GM18861 (cell line): ENCODE results near the gene ZSCAN20.

Experiments used
- ATAC-seq: cut with Tn5 transposase; IDR thresholded peaks from one replicate; pipeline ENCODE4 v1.9.1; 2021; ENCODE audit not compliant: unreplicated experiment

The ZSCAN20 gene

DNA sequence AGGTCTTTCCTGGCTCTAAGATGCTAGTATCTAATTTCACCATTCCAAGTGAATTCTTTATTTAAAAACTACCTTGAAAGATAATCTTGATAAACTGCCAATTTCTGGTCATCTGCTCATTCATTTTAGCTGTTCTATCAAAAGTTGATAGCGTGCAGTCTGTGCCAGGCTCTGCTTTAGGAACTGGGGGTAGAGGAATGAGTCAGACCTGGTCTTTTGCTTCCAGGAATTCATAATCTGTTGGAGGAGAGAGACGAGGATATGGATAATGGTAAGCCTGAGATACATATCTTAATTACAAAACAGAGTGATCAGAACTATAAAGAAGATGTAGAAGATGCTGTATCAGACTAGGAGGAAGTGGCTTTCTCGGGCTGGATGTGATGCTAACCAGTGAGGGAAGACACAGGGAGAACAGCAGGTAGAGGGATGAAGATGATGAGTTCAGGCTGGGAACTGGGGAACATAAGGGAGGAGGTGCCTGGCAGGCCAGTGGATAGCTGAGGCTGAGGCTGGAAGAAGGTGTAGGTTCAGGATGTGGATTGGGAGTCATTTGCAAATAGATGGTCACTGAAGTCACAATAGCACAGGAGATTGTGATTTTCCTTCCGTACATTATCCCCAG, 29.3 kb upstream of the ZSCAN20 start:
- no peak for ATAC-seq

- ATAC-seq: no peak
Measured at GRCh38 chr1:33443705-33444180, 28.7 kb upstream of the ZSCAN20 start.

GRCh38 chr1:33445108-33445507, 27.3 kb upstream of the ZSCAN20 start:
- no peak for ATAC-seq

DNA sequence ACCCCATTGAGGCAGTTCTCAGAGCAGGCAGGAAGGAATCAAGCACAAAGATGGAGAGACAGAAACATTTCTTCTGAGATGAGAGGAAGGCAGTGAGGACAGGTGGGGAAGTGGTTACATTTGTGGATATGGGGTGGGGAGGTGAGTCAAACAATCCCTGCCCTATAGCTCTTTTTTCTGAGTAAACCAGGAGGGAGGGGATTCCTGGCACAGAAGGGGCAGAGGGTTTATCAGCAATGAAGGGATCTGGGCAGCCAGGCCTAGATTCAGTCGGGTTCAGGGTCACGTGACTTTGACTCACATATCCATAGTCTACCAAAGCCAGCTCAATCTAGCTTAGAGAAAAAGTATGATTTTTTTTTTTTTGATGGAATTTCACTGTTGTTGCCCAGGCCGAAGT, 25.9 kb upstream of the ZSCAN20 start:
- no peak for ATAC-seq

DNA sequence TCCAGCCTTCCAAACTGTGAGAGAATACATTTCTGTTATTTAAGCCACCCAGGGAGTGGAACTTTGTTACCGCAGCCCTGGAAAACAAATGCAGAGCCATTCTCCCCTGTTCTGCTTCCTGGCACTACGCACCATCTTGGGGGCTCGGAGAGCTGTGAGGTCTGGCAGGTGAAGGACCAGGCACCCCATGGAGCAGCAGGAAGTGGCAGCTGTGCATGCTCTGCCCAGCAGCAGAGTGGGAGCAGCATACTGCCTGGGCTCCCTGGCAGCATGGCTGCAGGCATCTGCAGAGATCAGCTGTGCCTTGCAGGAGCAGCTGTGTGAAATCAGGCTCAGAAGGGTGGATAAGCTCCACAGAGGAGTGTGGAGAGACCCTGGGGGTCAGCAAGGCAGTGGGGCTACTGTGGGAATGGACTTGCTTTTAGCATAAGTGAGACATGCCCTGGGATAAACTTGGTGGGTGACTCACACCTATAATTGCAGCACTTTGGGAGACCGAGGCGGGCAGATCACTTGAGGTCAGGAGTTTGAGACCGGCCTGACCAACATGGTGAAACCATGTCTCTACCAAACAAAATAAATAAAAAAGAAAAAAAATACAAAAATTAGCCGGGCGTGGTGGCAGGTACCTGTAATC, 17.7 kb upstream of the ZSCAN20 start:
- ATAC-seq: no peak

DNA sequence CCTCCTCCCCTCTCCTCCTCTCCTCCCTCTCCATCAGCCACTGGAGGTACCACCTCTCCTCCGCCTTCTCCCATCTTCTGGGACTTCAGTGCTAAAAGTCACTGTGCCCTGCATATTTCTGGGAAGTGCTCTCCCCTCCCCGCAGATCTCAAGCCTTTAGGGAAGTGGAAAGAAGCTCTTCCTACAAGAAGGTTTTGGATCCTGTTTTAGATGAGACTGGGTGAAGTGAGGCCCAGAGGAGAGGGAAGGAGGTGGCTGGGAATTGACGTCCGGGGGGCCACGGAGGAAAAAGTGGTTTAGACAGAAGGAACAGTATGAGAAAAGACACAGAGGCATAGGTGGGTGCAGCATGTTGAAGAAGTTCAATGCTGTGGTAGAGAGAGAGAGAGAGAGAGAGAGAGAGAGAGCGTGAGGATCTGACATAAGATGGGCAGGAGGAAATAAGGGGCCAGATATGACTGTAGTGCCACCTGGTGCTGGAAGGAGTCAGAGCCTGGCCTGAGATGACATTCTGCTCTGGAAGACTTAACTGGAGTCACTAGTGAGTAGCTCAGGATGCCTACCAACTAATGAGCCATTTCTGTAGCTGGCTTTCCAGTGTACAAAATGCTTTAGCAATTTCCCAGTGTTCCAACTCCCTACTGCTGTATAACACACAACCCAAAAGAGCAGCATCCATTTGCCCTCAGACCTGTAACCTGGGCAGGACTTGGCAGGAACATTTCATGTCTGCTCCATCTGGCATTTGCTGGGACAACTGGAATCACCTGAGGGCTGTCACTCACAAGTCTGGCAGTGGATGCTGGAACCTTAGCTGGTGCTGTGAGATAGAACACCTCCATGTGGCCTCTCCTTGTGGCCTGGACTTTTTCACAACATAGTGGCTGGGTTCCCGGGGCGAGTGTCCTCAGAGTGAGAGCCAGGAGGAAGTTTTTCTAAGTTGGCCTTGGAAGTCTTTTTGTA, 16.6 kb upstream of the ZSCAN20 start:
- no peak for ATAC-seq

DNA sequence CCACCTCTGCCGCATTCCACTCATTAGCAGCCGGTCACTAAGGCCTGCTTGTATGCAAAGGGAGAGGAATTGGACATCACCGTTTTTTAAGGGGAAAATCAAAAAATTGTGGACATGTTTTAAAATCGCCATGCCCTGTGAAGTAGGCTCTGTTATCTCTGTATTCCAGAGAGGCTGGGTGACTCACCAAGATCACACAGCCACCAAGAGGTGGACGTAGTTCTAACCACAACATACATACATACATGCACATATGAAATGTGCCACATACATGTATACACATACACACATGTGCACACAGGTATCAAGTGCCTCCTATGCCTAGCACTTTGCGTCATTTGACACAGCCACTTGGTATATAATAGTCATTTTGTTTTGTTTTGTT, 16.0 kb upstream of the ZSCAN20 start:
- ATAC-seq: no peak

DNA sequence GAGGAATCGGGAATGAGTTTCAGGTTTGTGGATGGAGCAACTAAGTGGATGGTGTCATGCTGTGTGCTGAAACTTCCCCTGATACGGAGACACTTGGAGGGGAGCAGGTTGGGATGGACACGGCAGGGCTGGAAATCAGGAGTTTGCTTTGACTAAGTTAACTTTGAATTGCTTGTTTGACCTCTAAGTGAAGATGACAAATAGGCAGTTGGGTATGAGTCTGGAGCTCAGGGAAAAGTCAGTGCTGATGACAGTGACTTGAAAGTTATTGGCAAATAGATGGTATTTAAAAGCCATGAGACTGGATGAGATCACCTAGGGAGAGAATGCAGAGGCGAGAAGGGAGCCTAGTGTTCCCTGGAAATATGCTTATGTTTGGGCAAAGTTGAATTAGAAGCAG, 12.8 kb upstream of the ZSCAN20 start:
- no peak for ATAC-seq

DNA sequence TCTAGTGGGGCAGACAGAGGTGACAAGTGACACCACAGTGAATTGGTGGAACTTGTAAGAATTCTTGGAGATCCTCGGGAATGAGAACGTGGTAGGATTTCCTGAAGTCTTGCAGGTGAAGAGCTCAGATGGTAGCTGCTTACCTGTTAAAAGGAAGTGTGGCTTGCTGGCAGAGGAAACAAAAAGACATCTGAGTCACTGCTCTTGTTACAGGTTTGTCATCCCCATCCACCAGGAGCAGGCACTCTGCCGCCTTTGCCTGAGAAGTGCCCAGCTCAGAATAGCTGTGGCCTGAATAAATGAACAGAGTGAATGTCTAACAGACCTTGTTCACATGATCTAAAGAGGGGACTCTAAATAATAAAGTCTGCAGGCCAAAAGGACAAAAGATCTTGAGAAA, 12.3 kb upstream of the ZSCAN20 start:
- ATAC-seq: no peak

DNA sequence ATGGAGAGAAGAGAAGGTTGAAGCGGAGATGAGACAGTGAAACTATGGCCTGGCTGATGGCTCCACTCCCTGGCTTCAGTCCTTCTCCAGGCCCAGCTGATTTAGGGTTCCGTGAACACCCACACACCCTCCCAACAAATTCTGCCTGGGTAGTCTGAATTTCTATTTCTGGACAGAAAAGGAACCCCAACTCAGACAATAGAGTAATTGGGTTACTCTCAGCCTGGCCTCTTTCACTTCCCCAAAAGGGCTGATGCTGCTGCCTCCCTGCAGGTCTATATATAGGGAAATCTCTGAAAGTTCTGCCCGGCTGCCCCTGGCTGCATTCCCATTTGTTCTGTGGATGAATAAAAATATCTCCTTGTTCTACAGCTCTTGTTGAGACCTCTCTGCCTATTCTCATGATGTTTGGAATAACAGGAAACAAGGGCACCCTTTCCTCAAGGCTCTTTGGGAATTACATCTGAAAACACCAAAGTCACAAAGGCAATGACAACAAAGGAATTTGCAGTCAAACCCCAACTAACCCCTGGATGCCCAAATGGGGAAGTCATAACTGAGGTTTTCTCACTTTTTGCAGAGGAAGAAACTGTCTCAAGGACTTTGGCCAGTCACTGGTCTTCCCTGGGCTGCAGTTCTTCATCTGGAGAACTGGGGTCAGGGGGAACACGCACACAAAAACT, 11.4 kb upstream of the ZSCAN20 start:
- ATAC-seq: peak; percentile 59

GRCh38 chr1:33462405-33463164, 9.9 kb upstream of the ZSCAN20 start:
- no peak for ATAC-seq

GRCh38 chr1:33464552-33464951, 7.9 kb upstream of the ZSCAN20 start:
- no peak for ATAC-seq

- ATAC-seq: no peak
Measured at GRCh38 chr1:33465316-33465715, 7.1 kb upstream of the ZSCAN20 start.

- ATAC-seq: no peak
Measured at GRCh38 chr1:33466159-33466558, 6.3 kb upstream of the ZSCAN20 start.

DNA sequence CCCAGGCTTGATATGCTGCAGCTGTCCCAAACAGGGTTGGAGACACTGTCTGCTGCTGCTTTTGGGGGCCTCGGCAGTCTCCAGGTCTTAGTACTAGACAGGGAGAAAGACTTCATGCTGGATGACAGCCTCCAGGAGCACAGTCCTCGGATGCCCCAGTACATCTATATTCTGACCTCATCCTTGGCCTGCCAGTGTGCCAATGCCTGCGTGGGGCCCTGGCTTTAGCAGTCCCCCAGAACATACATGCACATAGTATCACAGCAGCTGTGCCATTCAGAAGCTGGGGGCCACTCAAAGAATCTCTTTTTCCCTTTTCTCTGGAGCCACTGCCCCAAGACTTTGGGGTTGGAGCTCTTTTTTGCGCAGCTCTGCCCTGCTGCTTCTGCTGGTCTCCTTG, 4.4 kb upstream of the ZSCAN20 start:
- ATAC-seq: no peak

- ATAC-seq: no peak
Measured at GRCh38 chr1:33468531-33468930, 3.9 kb upstream of the ZSCAN20 start.

- ATAC-seq: no peak
Measured at GRCh38 chr1:33468967-33469366, 3.5 kb upstream of the ZSCAN20 start.

DNA sequence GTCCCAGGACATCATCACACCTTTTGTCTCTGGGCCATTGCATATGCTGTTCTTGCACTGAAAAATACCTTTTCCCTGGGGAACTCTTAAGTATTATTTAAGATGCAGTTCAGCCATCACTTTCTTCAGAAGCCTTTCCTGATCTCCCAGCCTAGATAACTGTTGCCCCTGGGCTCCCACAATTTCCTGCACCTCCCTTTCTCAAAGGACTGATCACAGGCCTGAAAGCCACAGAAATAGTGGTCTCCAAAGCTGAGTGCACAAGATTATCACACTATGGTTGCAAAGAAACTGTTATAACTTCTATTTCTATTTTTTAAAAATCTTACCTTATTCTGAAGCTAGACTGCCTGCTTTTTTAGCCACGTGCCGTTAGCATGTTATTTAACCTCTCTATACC, 2.8 kb upstream of the ZSCAN20 start:
- no peak for ATAC-seq

DNA sequence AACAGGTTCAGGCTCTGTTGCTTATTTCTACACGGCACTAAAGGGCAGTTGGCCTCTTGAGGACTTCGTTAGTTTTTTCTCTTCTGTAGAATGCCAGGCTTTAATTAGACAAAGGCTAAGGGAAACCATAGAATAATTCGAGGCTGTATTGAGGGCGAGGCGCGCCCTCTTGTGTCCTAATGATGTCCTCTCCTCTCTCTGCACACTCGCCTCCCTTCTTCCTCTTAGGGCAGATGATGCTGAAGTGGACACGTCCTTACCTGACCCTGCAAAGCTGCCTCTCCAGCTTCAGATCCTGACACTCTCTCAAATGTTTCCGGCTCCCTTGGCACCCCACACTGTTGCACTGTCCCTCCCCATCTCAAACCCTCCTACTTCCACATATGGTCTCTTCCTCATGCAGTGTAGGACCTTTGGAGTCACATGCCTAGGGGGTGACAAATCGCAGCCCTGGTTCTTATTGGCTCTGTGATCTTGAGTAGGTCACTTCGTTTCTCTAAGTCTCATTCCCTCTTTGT, 1.9 kb upstream of the ZSCAN20 start:
- ATAC-seq: no peak

GRCh38 chr1:33471416-33471815, 1.0 kb upstream of the ZSCAN20 start:
- no peak for ATAC-seq
